ENCODE measurements around the gene SMPD2.

SMPD2 gene

GRCh38 chr6:109461733-109462526 lies 21.4 kb downstream of the SMPD2 start:
- DNase-seq: no peak

GRCh38 chr6:109465772-109466171 lies 25.2 kb downstream of the SMPD2 start:
- DNase-seq: no peak

GRCh38 chr6:109466212-109466923 lies 25.8 kb downstream of the SMPD2 start:
- DNase-seq: no peak

GRCh38 chr6:109467696-109468095 lies 27.2 kb downstream of the SMPD2 start:
- no peak for DNase-seq

GRCh38 chr6:109469591-109470189 lies 29.2 kb downstream of the SMPD2 start:
- DNase-seq: no peak

GRCh38 chr6:109471105-109471810 lies 30.7 kb downstream of the SMPD2 start:
- DNase-seq: no peak

GRCh38 chr6:109472132-109472995 lies 31.8 kb downstream of the SMPD2 start:
- DNase-seq: no peak

GRCh38 chr6:109473120-109473519 lies 32.6 kb downstream of the SMPD2 start:
- no peak for DNase-seq

GRCh38 chr6:109474995-109475394 lies 34.5 kb downstream of the SMPD2 start:
- no peak for DNase-seq

GRCh38 chr6:109475625-109476024 lies 35.1 kb downstream of the SMPD2 start:
- no peak for DNase-seq

- no peak for DNase-seq
These were observed 36.7 kb downstream of the SMPD2 start for GRCh38 chr6:109477184-109477583.

GRCh38 chr6:109477725-109478124 lies 37.2 kb downstream of the SMPD2 start:
- no peak for DNase-seq

GRCh38 chr6:109478222-109478805 lies 37.8 kb downstream of the SMPD2 start:
- no peak for DNase-seq

- no peak for DNase-seq
These were observed 38.5 kb downstream of the SMPD2 start for GRCh38 chr6:109478841-109479624.

GRCh38 chr6:109480993-109481480 lies 40.5 kb downstream of the SMPD2 start:
- DNase-seq: no peak

- peak; percentile 87 for DNase-seq
These were observed 42.6 kb downstream of the SMPD2 start, which contains the start of gene ZBTB24 for GRCh38 chr6:109482905-109483734. TSS of gene ZBTB24 (minus strand) at chr6:109483219. CDS start at chr6:109482026, 1,193 bp downstream.

GRCh38 chr6:109483735-109484057 lies 43.2 kb downstream of the SMPD2 start:
- no peak for DNase-seq

GRCh38 chr6:109484122-109484521 lies 43.6 kb downstream of the SMPD2 start:
- DNase-seq: no peak

- no peak for DNase-seq
These were observed 44.9 kb downstream of the SMPD2 start for GRCh38 chr6:109485266-109485935.
